Panc1 (cell line): ENCODE results near the gene KCNQ1. TPM values are rescaled to one million over a fixed set of nuclear protein-coding genes. Genes with fewer than 3 reads are reported as not detected.

Source experiments
- ATAC-seq: fragments of 200-7000 bp; cut with Tn5 transposase; 2 replicates; pipeline ENCODE4 v1.9.1; 2020; ENCODE audit warnings: mild to moderate bottlenecking, moderate library complexity
- BruUV-seq: library from RNA; stranded (reverse); fragments of 400-500 nt; replicated peaks from 2 replicates; lab custom pipeline; 2021; lab: Mats Ljungman, UMichigan
- CTCF ChIA-PET: fragments of 300-600 bp; sonication (Branson Sonifier 250); formaldehyde crosslinking; loops from one replicate; lab custom pipeline; 2022; ENCODE audit warnings: antibody characterized with exemption; lab: Charles Lee
- POLR2A ChIA-PET: fragments of 300-600 bp; sonication (Branson Sonifier 250); formaldehyde crosslinking; loops from one replicate; lab custom pipeline; 2022; ENCODE audit warnings: antibody characterized with exemption; lab: Charles Lee
- DNase-seq: peaks from one replicate; pipeline ENCODE4 v3.0.0-alpha.2; 2010; ENCODE audit warnings: low read depth, low spot score
- H3K27ac ChIP-seq: 2 replicates; pipeline ENCODE4 v1.5.1; 2011; ENCODE audit warnings: mild to moderate bottlenecking, low read length, inconsistent platforms
- H3K27me3 ChIP-seq: fragments of 200-500 bp; sonication (Bioruptor generic); 2 replicates; pipeline ENCODE4 v1.6.0; 2014; ENCODE audit warnings: low read length, inconsistent platforms; ENCODE audit not compliant: control insufficient read depth, insufficient read depth
- H3K36me3 ChIP-seq: fragments of 200-500 bp; sonication (Bioruptor generic); 2 replicates; pipeline ENCODE4 v1.5.1; 2014; ENCODE audit warnings: inconsistent platforms, mild to moderate bottlenecking, low read length, moderate library complexity; ENCODE audit not compliant: control insufficient read depth, insufficient read depth
- H3K4me1 ChIP-seq: 2 replicates; pipeline ENCODE4 v1.5.1; 2011; ENCODE audit warnings: inconsistent platforms, mild to moderate bottlenecking, low read length, moderate library complexity; ENCODE audit not compliant: control insufficient read depth, insufficient read depth
- H3K4me3 ChIP-seq, 2 experiments: 2 replicates each; pipeline ENCODE4 v1.5.1; 2011 to 2012; ENCODE audit warnings: low read depth in 2 of 2, low read length in 2 of 2, mild to moderate bottlenecking in 2 of 2, inconsistent platforms in 1 of 2, moderate library complexity in 1 of 2
- H3K9me3 ChIP-seq: fragments of 200-500 bp; sonication (Bioruptor generic); 2 replicates; pipeline ENCODE4 v1.5.1; 2014; ENCODE audit warnings: low read depth, mild to moderate bottlenecking, inconsistent platforms, low read length, moderate library complexity; ENCODE audit not compliant: control insufficient read depth, insufficient read depth
- POLR2AphosphoS5 ChIP-seq: IDR thresholded peaks from 2 replicates; pipeline ENCODE4 v1.6.1; 2012; ENCODE audit warnings: mild to moderate bottlenecking, low read depth, low read length, moderate library complexity
- REST ChIP-seq, 2 experiments: IDR thresholded peaks; 2 replicates each; pipeline ENCODE4 v1.6.1; 2011 to 2012; ENCODE audit warnings: low read depth in 2 of 2, control low read depth in 1 of 2, low read length in 1 of 2, mild to moderate bottlenecking in 1 of 2, moderate library complexity in 1 of 2; ENCODE audit not compliant: insufficient read depth in 1 of 2
- SIN3A ChIP-seq: IDR thresholded peaks from 2 replicates; pipeline ENCODE4 v1.6.1; 2012; ENCODE audit warnings: low read depth, mild to moderate bottlenecking, low read length, moderate library complexity, borderline replicate concordance; ENCODE audit not compliant: insufficient read depth
- TCF7L2 ChIP-seq: IDR thresholded peaks from 2 replicates; pipeline ENCODE4 v1.6.1; 2011; ENCODE audit warnings: mild to moderate bottlenecking, low read depth, low read length, inconsistent platforms
- in situ Hi-C: cut with HindIII; loops from 2 replicates; pipeline ENCODE4 v1.10.0; 2016; ENCODE audit warnings: low sequenced_read_pairs, low pct_unique_long_range_greater_than_20kb
- intact Hi-C: fragments of 100-400 bp; cut with micrococcal nuclease; formaldehyde crosslinking; loops from one replicate; pipeline ENCODE4 v1.10.0; 2022; ENCODE audit not compliant: unreplicated experiment
- total RNA-seq: library from RNA; stranded (reverse); gene quantifications from one replicate; pipeline ENCODE4 v1.2.1, GENCODE V29; 2021; ENCODE audit not compliant: unreplicated experiment
- TF ChIP-seq, protein P1 (sequence below): fragments of 450-650 bp; IDR thresholded peaks from 2 replicates; pipeline ENCODE4 v1.5.1; 2017; ENCODE audit warnings: mild to moderate bottlenecking

KCNQ1 gene
- total RNA-seq, 1 experiment from 2014 or later, result 1.0 TPM

DNA sequence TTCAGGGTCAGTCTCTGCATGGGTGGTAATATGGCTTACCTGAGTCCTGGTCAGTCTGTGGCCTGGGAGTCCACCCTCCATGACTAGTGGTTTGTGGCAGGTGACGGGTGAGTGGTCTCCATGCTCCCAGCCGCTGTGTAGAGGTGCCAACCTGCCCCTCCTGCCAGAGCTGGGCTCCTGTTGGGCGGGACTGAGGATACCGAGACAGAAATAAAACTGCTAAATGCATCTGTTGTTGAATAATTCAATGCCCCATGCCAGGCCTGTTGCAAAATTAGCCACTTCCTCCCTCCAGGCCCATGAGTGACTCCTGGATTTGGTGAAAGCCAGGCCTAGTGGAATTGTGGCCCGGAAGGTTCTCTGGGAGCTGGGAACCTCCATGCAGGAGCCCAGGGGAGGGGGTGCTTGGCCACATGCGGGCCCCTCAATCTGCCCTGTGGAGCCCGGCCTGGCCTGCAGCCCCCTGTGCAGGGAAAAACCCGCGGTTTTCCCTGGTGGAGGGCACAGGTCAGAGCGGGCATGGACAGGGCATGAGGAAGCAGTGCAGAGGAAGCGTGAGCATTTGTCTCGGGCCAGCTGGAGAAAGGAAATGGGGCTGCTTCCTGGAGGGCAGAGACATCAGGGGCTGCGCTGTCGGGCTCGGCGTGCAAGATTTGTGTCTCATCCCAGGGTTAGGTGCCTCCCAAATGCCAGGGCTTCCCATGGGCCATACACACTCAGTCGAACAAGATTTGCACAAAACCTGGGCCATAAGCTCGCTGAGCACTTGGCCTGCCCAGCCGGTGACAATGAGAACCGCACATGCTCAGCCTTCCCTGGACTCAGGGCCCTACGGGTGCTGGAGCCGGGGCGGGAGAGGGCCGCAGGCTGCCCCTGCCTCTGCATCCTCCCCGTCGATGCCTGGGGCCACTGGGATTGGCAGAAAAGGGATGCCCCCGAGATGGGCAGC, 66.9 kb downstream of the KCNQ1 start:
- DNase-seq (no peak), ATAC-seq (no peak)
- no peak overlapping the region for H3K27ac ChIP-seq
- no peak overlapping the region for H3K4me3 ChIP-seq
- H3K9me3 ChIP-seq, result no peaks in the 10 kb centered on the region
- ChIA-PET POLR2A (no interaction called here), CTCF (no interaction called here)
- TF ChIP-seq, protein P1, sequence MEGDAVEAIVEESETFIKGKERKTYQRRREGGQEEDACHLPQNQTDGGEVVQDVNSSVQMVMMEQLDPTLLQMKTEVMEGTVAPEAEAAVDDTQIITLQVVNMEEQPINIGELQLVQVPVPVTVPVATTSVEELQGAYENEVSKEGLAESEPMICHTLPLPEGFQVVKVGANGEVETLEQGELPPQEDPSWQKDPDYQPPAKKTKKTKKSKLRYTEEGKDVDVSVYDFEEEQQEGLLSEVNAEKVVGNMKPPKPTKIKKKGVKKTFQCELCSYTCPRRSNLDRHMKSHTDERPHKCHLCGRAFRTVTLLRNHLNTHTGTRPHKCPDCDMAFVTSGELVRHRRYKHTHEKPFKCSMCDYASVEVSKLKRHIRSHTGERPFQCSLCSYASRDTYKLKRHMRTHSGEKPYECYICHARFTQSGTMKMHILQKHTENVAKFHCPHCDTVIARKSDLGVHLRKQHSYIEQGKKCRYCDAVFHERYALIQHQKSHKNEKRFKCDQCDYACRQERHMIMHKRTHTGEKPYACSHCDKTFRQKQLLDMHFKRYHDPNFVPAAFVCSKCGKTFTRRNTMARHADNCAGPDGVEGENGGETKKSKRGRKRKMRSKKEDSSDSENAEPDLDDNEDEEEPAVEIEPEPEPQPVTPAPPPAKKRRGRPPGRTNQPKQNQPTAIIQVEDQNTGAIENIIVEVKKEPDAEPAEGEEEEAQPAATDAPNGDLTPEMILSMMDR, result no peak
- TF ChIP-seq REST (IDR thresholded peaks at IDR 0.05; ENCODE audit: insufficient read depth in 1 of 2, low read depth in 2 of 2, low read length in 1 of 2), result no peak
- intact Hi-C loops (no loop called here), in situ Hi-C loops (no loop called here)
- H3K36me3 ChIP-seq, result no peaks in the 10 kb centered on the region
- no TSS peak for BruUV-seq
- H3K4me1 ChIP-seq, result no peaks in the 10 kb centered on the region
- peaks cover 4% of the 10 kb centered on the region for H3K27me3 ChIP-seq

DNA sequence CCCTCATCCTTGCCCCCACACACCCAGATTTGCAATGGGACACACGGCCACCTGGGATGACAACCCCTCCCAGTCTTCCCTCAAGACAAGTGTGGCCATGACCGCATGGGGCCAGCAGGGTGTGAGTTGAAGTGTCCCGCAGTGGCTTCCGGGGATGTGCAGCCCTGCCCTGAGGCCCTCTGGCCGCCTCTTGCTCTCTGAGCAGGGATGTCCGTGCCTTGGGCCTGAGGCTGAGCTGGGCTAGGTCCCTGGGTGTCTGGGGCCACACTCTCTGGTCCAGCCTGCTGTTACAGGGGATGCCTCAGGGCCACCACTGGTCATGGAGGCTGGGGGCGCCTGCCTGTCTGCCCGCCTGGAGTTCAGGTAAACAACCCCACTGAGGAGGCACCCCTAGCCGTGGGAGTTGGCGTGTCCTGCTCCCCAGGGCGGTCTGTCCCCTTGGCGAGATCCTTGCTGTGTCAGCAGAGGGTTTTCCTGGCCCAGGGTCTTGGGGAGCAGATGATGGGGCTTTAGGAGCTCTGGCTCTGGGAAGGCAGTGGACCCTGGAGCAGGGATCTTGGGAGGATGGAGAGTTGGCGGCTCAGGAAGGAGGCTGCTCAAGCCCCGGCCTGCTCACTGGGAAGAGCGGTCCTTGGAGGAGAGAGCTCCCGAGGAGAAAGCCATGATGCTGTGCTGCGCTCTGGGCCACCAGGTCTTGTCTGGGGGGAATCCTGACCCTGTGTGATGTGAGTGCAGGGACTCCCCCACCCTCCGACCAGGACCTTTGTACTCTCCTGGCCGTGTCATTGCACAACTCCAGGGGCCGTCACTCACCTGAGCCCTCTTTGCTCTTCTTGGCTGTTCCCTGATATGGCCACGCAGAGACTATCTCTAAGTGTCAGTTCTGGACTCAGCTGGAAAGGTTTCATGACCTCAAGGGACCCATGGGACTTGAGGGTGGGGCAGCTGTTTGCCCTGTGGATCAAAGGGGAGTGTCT, 67.9 kb downstream of the KCNQ1 start:
- no peak for DNase-seq
- no peak; the same call in 1 of the 2 replicates for ATAC-seq
- H3K4me3 ChIP-seq, result no peak overlapping the region
- no peak for TF ChIP-seq SIN3A
- TF ChIP-seq POLR2AphosphoS5, result no peak
- TF ChIP-seq, protein P1, result no peak
- TF ChIP-seq TCF7L2, result no peak
- no peak for TF ChIP-seq REST (IDR thresholded peaks at IDR 0.05; ENCODE audit: insufficient read depth in 1 of 2, low read depth in 2 of 2, low read length in 1 of 2)
- peaks cover 2% of the 10 kb centered on the region; the same call in 1 of the 2 replicates for H3K27me3 ChIP-seq
- no peaks in the 10 kb centered on the region for H3K9me3 ChIP-seq
- no peak overlapping the region for H3K27ac ChIP-seq
- BruUV-seq, result no TSS peak
- ChIA-PET CTCF (interaction anchor here (1.7 kb wide), 1 partner anchor 93 kb away, joined by 6 read pairs; no protein-coding TSS in a partner anchor), POLR2A (no interaction called here)
- in situ Hi-C loops (no loop called here), intact Hi-C loops (no loop called here)
- no peaks in the 10 kb centered on the region for H3K36me3 ChIP-seq
- no peaks in the 10 kb centered on the region for H3K4me1 ChIP-seq
